ENCODE measurements around the gene PEX12.
"Not testable (repeated sequence)": the region's sequence is repeated elsewhere in the genome, so short reads cannot be mapped to it uniquely, and the experiment has no call there.

Gene PEX12

DNA sequence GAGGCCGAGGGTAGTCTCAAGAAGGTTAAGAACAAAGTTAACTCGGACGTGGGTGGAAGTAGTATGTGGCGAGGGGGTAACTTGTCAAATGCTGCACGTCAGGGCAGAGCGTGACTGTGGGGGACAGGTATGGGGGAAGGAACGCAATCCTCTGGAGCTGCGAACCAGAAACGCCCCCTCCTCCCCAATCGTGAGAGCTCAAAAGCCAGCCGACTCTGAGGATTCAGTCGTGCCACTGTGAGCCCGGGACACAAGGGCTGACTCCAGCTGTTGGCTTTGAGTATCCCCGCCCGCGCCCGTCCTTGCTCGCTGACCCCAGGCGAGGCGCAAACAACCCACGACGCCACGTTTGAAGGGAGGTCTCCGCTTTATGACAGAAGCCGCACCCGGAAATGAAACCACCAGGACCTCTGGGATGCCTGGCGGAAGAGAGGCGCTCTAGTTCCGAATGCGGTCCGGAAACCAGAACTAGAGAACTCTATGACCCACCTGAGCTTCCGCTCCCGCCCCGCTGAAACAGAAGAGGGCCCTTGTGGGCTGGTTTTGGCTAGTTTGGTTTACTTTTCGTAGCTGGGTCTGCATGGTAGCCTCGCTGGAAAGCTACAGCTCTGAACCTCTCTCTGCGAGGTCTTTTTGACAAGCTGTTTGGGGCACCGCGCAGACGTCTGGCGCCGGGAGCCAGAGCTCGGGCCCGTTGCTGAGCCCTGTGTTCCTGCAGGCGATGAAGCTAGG, at the start of gene PEX12:
Gene PEX12 (minus strand): TSS at position 375 of the 732 bp plus-strand sequence. CDS start 550 bp downstream, outside the sequence.
- DNase-seq (ENCODE audit: low read depth) = peak; percentile 78

DNA sequence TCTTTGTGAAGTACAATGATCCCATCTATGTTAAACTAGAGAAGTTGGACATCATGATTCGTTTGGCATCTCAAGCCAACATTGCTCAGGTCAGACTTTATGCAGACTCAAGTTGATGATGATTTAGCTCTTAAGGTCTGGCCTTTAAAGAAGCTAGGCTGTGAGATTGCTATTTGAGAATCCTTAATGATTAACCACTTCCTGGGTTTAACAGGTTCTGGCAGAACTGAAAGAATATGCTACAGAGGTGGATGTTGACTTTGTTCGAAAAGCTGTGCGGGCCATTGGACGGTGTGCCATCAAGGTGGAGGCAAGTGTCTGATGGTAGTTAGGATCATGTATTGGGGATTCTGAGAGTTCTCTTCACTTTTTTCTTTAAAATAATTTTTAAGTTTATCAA, 49.0 kb upstream of the PEX12 start:
- no peak for DNase-seq (ENCODE audit: low read depth)

- DNase-seq (ENCODE audit: low read depth) = no peak
Observed at GRCh38 chr17:35621768-35622167, 43.4 kb upstream of the PEX12 start.

DNA sequence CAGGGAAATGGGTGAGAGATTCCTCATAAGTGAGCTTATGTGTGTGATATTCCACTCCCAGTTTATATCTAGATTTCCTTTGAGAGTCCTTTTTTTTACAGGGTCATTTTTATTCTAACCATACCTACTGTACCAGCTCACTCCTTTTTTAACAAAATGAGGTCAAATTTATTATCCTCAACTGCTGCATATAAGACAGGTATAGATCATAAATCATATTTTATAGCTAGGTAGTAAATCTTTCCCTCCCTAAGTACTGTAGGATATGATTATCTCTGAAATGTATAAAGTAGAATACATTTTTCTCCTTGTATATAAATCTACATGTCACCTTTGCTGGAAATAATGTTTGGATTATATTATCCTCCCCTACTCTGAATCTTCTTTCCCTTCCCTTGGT, 40.3 kb upstream of the PEX12 start:
- no peak for DNase-seq (ENCODE audit: low read depth)

GRCh38 chr17:35617505-35617904, 39.1 kb upstream of the PEX12 start:
- no peak for DNase-seq (ENCODE audit: low read depth)

GRCh38 chr17:35616536-35616935, 38.2 kb upstream of the PEX12 start:
- no peak for DNase-seq (ENCODE audit: low read depth)

- DNase-seq (ENCODE audit: low read depth) = no peak
Observed at GRCh38 chr17:35614810-35615209, 36.4 kb upstream of the PEX12 start.

- no peak for DNase-seq (ENCODE audit: low read depth)
Observed at GRCh38 chr17:35612924-35613521, 34.7 kb upstream of the PEX12 start.

DNA sequence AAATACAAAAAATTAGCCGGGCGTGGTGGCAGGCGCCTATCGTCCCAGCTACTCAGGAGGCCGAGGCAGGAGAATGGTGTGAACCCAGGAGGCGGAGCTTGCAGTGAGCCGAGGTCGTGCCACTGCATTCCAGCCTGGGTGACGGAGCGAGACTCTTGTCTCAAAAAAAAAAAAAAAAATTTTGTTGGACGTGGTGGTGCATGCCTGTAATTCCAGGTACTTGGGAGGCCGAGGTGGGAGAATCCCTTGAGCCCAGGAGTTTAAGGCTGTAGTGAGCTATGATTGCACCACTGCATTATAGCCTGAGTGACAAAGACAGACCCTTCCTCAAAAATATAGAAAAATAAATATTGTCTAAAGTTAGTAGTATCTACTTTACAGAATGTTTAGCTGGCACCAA, 32.4 kb upstream of the PEX12 start:
- not testable (repeated sequence) for DNase-seq (ENCODE audit: low read depth)

DNA sequence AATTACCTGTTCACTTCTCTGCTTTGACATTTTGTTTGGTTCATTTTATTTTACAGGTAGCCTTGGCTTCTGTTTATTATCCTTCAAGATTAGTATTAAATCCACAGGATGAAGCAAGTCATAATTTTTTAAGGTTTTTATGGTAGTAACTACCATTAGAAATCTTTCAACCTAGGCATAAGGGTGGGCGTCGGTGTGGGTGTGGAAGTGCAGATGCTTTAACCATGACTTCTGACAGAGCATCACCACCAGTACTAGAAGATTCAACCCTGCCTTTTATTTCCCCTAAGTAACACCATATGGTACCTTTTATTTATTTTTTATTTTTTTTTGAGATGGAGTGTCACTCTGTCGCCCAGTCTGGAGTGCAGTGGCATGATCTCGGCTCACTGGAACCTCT, 31.5 kb upstream of the PEX12 start:
- DNase-seq (ENCODE audit: low read depth) = no peak

DNA sequence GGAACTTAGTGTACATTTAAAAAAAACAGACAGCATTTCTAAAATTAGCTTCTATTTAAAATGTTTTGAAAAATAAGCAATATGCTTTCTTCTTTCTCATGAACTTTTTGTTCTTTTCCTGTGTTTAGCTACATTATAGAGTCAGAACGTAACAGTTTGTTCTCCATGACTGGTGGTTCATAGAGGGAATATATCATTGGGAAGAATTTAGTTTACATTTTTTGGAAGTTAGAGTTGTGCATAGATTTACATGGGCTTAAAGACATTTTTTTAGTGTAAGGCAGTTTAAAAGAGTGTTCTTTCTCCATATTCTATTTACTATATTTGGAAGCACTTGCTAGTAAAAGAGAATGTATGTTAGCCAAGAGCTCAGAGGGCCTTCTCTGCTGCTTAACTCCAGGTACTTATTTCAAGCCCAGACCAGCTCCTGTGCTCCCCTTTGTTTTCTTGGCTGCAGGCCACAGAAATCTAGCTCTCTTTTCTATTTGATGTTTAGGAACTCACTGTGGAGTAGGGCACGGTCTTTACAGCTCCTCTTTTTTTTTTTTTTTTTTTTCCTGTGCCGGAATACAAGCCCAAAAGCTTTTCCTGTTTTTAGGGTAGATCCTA, 29.0 kb upstream of the PEX12 start:
- DNase-seq (ENCODE audit: low read depth) = no peak

GRCh38 chr17:35605678-35606077, 27.3 kb upstream of the PEX12 start:
- no peak for DNase-seq (ENCODE audit: low read depth)

DNA sequence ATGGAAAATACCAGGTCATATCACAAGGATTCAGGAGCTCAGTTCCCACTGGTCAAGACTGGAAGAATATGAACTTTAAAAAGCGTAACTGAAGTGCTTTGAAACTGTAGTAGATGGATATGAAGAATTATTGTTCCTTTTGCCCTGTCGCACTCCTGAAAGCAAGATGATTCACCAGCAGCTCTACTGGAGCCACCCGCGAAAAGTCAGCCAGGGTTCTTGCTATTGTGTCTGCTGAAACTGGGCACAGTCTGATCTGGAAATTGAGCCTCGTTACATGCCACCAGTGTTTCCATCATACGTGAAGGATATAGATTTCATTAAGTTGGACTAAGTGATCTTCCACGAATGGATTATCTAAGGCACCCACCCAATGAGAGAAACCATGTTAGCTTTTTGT, 25.3 kb upstream of the PEX12 start:
- DNase-seq (ENCODE audit: low read depth) = no peak

DNA sequence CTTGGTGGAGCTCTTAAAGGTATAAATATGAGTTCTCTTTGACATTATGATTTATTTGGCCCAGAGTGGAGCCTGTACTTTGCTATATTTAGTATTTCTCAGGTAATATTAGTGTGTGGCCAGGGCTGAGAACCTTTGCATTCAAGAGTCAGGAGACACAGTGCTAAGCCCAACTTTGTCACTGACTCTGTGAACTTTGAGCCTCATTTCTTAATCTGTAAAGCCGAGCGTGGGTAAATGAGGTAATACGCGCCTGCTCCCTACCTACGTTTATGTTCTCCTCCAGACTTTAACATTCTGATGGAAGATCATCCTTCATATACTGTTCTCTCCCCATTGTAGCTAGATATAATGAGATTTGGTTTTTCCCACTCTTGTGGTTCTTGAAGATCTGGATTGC, 19.2 kb upstream of the PEX12 start:
- DNase-seq (ENCODE audit: low read depth) = no peak

DNA sequence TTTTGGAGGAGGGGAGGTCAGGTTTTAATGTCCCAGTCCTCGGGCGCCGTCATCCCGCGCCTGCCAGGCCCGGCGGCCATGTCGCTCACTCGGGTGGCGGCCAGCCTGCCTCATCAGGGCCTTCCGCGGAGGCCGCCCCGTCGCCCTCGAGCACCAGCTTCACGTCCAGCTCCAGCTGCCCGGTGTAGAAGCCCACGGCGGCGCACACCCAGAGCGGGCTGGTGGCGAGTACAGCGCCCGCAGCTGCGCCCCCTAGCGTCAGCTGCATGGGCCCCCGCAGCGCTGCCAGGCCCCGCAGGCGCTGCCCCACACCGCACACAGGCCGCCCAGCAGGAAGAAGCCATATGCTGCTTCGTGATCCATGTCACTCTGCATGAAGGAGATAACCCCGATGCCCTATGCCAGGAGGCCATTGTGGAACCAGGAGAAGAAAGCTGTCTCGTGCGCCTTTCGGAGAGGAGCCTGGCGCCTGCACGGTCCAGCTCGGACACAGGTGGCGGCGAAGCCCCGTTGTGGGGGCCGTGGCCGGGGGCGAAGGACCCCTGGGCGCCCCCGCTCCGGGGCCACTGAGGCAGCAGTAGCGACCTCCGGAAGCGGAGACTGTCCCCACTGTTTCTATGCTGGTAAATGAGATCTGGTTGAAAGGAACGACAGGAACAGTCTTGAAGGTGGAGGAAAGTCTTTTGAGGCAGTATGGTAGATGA, 18.3 kb upstream of the PEX12 start:
- no peak for DNase-seq (ENCODE audit: low read depth)

DNA sequence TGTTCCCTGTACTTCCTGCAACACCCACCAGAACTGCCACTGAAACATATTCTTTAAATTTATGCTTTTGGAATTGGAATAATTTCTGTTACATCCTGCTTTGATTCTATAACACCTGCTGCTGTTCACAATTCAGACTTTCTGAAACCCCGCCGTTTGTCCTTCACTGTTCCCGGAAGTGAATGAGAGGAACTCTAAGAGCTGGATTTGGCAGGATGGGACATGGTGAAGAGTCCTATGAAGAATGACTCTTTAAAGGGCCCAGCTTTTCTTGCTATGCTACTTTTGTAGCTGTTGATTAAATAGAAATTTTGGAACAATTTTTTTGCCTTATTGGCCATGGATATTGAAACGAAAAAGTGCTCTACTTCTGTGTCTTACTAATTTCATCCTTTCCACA, 17.7 kb upstream of the PEX12 start:
- no peak for DNase-seq (ENCODE audit: low read depth)

- no peak for DNase-seq (ENCODE audit: low read depth)
Observed at GRCh38 chr17:35588196-35588920, 10.0 kb upstream of the PEX12 start.

DNA sequence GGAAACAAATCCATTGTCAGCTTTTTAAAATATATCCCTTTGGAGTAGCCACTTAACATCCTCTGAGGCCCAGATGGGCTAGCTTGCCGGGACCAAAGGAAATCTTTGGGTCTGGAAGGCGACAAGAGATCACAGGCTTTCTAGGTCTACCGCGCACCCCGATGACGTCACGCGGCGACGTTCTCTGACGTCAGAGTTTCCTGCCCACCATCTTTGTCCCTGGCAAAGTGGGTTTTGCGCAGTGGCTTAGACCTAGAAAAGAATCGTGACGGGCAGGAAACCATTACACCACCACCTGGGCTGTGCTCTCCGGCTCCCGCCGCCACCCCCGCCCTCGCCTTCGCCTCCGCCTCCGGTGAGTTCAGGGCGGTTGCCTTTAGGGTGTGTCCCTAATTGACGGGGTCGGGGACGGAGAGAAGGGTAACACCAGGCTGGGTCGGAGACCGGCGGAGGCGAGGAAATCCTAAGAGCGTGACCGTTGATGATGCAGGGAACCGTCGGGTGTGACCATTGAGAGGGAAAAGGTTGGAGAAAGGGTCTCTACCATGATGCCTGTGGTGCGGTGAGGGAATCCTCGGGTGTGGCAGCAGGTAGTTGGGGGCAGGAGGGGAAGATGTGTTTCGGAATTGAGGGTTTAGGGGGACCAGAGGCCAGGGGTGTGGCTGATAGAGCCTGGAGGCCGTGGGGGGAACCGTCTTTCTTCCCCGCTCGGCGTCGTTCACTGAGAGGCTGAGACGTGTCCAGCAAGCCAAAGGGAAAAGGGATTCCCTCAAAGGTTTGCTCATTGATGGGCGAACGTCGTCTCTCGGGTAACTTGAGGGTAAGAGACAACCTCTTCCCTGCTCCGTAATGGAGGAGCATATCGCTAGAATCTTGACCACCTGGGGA, 8.9 kb upstream of the PEX12 start, which contains the start of gene AP2B1:
Gene AP2B1 (plus strand): TSS at position 249 of the 888 bp plus-strand sequence. CDS start 6,709 bp downstream, outside the sequence.
- DNase-seq (ENCODE audit: low read depth) = peak; percentile 92

DNA sequence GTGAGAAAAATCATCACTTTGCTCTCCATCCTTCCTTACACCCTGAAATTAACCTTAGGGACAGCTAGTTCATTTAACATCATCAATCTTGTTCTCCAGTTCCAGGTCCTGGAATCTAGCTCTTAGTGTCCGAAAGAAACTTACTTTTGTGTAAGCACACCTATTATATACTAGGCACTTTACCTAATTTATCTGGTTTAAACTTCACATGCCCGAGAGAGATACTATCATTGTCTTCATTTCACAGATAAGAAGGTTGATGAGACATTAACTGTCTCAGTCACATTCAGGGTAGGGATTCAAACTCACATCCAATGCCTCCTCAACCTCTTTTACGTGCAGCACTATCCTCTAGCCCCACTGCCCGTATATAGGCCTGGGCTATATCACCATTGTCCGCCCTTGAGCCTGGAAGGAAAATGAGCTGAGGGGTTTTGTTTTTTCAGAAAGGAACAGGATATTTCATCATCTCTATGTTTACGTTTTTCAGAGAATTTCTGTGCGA, 8.2 kb upstream of the PEX12 start:
- DNase-seq (ENCODE audit: low read depth) = no peak

- DNase-seq (ENCODE audit: low read depth) = no peak
Observed at GRCh38 chr17:35584061-35584460, 5.7 kb upstream of the PEX12 start.

- no peak for DNase-seq (ENCODE audit: low read depth)
Observed at GRCh38 chr17:35578929-35579432, 610 bp upstream of the PEX12 start.

Data from activated T-helper 9 cell treated with anti-CD3 and anti-CD28 coated beads, Interleukin-2, amount 50 U/mL, for 16 hours (primary cell).